C4-2B (cell line): Measurements from ENCODE around the gene PCDHGB1.
"Not testable (repeated sequence)": the region's sequence is repeated elsewhere in the genome, so short reads cannot be mapped to it uniquely, and the experiment has no call there.

Source experiments
- H3K27ac ChIP-seq: fragments of 450-650 bp; 2 replicates; pipeline ENCODE4 v1.5.1; 2017
- CTCF ChIP-seq: fragments of 450-650 bp; conservative IDR thresholded peaks from 2 replicates; pipeline ENCODE4 v1.5.1; 2017; ENCODE audit warnings: mild to moderate bottlenecking
- ZFX ChIP-seq: fragments of 450-650 bp; IDR thresholded peaks from 2 replicates; pipeline ENCODE4 v1.6.1; 2017

PCDHGB1 gene

GRCh38 chr5:141392429-141393198 lies 42.7 kb downstream of the PCDHGB1 start, which contains the start of gene PCDHGA8:
Gene PCDHGA8, plus strand, starts transcription at chr5:141392633. Its CDS starts 181 bp downstream, at chr5:141392814.
- H3K27ac ChIP-seq = no peak within 1 kb of the TSS

GRCh38 chr5:141393267-141393666 lies 43.4 kb downstream of the PCDHGB1 start:
- TF ChIP-seq CTCF (no peak), ZFX (no peak)
- no peak overlapping the region for H3K27ac ChIP-seq

More at GRCh38 chr5:141392429-141393198, 42.7 kb downstream of the PCDHGB1 start, which contains the start of gene PCDHGA8:
- TF ChIP-seq ZFX (no peak), CTCF (peak; percentile 88)

DNA sequence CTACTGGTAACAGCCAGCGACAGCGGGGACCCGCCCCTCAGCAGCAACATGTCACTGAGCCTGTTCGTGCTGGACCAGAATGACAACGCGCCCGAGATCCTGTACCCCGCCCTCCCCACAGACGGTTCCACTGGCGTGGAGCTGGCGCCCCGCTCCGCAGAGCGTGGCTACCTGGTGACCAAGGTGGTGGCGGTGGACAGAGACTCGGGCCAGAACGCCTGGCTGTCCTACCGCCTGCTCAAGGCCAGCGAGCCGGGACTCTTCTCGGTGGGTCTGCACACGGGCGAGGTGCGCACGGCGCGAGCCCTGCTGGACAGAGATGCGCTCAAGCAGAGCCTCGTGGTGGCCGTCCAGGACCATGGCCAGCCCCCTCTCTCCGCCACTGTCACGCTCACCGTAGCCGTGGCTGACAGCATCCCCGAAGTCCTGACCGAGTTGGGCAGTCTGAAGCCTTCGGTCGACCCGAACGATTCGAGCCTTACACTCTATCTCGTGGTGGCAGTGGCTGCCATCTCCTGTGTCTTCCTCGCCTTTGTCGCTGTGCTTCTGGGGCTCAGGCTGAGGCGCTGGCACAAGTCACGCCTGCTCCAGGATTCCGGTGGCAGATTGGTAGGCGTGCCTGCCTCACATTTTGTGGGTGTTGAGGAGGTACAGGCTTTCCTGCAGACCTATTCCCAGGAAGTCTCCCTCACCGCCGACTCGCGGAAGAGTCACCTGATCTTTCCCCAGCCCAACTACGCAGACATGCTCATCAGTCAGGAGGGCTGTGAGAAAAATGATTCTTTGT lies 44.7 kb downstream of the PCDHGB1 start:
- not testable (repeated sequence) for H3K27ac ChIP-seq

DNA sequence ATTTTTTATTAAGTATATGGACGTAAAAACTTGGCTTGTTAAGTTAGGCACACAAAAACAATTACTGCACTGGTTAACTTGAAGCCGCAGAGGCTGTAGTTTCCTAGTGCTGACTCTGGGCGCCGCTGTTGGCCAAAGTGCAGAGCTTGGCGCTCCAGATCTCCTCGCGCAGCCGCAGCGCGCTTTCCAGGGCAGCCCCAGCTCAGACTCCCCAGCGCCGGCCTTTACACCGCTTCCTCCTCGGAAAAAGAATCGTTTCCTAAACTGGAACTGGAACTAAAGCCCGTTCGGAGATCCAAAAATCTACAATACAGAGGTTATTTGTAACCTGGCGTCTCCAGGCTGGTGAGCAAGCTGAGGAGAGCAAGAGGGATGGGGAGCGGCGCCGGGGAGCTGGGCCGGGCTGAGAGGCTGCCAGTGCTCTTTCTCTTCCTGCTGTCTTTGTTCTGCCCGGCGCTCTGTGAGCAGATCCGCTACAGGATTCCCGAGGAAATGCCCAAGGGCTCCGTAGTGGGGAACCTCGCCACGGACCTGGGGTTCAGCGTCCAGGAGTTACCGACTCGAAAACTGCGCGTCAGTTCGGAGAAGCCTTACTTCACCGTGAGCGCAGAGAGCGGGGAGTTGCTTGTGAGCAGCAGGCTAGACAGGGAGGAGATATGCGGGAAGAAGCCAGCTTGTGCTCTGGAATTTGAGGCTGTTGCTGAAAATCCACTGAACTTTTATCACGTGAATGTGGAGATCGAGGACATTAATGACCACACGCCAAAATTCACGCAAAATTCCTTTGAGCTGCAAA lies 48.1 kb downstream of the PCDHGB1 start, which contains the start of gene PCDHGB5:
TSS of gene PCDHGB5 (plus strand) at position 192 of the 796 bp plus-strand sequence. CDS start at position 373, 181 bp downstream.
- peak; percentile 82 for TF ChIP-seq CTCF
- not testable (repeated sequence) for H3K27ac ChIP-seq

GRCh38 chr5:141398608-141399007 lies 48.7 kb downstream of the PCDHGB1 start:
- no peak for TF ChIP-seq ZFX
- no peak for TF ChIP-seq CTCF
- H3K27ac ChIP-seq = no peak overlapping the region

- no peak overlapping the region for H3K27ac ChIP-seq
- no peak for TF ChIP-seq CTCF
- TF ChIP-seq ZFX = no peak
These were observed 49.8 kb downstream of the PCDHGB1 start for GRCh38 chr5:141399555-141400258.
